H9 (cell line): Measurements from ENCODE around the gene TAF3. TPM values are rescaled to one million over a fixed set of nuclear protein-coding genes. Genes with fewer than 3 reads are reported as not detected.

Experiments used
- DNase-seq: peaks from one replicate; pipeline ENCODE4 v3.0.0-alpha.2; 2017
- H2AFZ ChIP-seq: one replicate; pipeline ENCODE4 v1.6.1; 2013; ENCODE audit warnings: mild to moderate bottlenecking, low read length, control low read depth, moderate library complexity
- H2AK5ac ChIP-seq: 2 replicates; pipeline ENCODE4 v1.6.1; 2013; ENCODE audit warnings: low read length, control low read depth, mixed read lengths; ENCODE audit not compliant: insufficient read length
- H2BK120ac ChIP-seq: one replicate; pipeline ENCODE4 v1.6.1; 2013; ENCODE audit warnings: low read depth, mild to moderate bottlenecking, low read length, control low read depth, inconsistent platforms; ENCODE audit not compliant: poor library complexity, severe bottlenecking
- H2BK12ac ChIP-seq: 2 replicates; pipeline ENCODE4 v1.6.1; 2013; ENCODE audit warnings: low read length, control low read depth, mixed read lengths, low read depth; ENCODE audit not compliant: insufficient read length
- H2BK15ac ChIP-seq: 2 replicates; pipeline ENCODE4 v1.6.1; 2013; ENCODE audit warnings: low read depth, low read length, control low read depth
- H2BK20ac ChIP-seq: one replicate; pipeline ENCODE4 v1.6.1; 2013; ENCODE audit warnings: low read depth, mild to moderate bottlenecking, low read length, control low read depth, inconsistent platforms; ENCODE audit not compliant: poor library complexity, severe bottlenecking
- H2BK5ac ChIP-seq: 2 replicates; pipeline ENCODE4 v1.6.1; 2013; ENCODE audit warnings: low read length, control low read depth, mixed read lengths; ENCODE audit not compliant: insufficient read length
- H3K14ac ChIP-seq: 2 replicates; pipeline ENCODE4 v1.6.1; 2013; ENCODE audit warnings: low read length, control low read depth; ENCODE audit not compliant: insufficient read depth
- H3K18ac ChIP-seq: 2 replicates; pipeline ENCODE4 v1.6.1; 2013; ENCODE audit warnings: low read depth, mild to moderate bottlenecking, mixed read lengths, low read length, control low read depth; ENCODE audit not compliant: insufficient read length
- H3K23ac ChIP-seq: 2 replicates; pipeline ENCODE4 v1.6.1; 2013; ENCODE audit warnings: low read length, control low read depth, mixed read lengths, low read depth; ENCODE audit not compliant: insufficient read length
- H3K23me2 ChIP-seq: 2 replicates; pipeline ENCODE4 v1.6.1; 2013; ENCODE audit warnings: low read depth, mild to moderate bottlenecking, mixed read lengths, low read length, control low read depth; ENCODE audit not compliant: insufficient read length, poor library complexity, severe bottlenecking
- H3K27ac ChIP-seq: 2 replicates; pipeline ENCODE4 v1.5.1; 2013; ENCODE audit warnings: low read length, control low read depth, mixed read lengths, low read depth; ENCODE audit not compliant: insufficient read length
- H3K27me3 ChIP-seq: 2 replicates; pipeline ENCODE4 v1.6.1; 2013; ENCODE audit warnings: low read length, control low read depth, inconsistent platforms; ENCODE audit not compliant: insufficient read depth
- H3K4ac ChIP-seq: 2 replicates; pipeline ENCODE4 v1.6.1; 2013; ENCODE audit warnings: low read depth, mild to moderate bottlenecking, control low read depth, inconsistent platforms, low read length, moderate library complexity
- H3K4me1 ChIP-seq: 2 replicates; pipeline ENCODE4 v1.6.1; 2013; ENCODE audit warnings: low read length, control low read depth, inconsistent platforms; ENCODE audit not compliant: insufficient read depth
- H3K4me2 ChIP-seq: 2 replicates; pipeline ENCODE4 v1.6.1; 2013; ENCODE audit warnings: low read length, control low read depth, mixed read lengths; ENCODE audit not compliant: insufficient read length, insufficient read depth
- H3K56ac ChIP-seq: 2 replicates; pipeline ENCODE4 v1.6.1; 2013; ENCODE audit warnings: low read depth, mild to moderate bottlenecking, mixed read lengths, low read length, control low read depth; ENCODE audit not compliant: insufficient read length
- H3K79me1 ChIP-seq: 2 replicates; pipeline ENCODE4 v1.6.1; 2013; ENCODE audit warnings: low read depth, mild to moderate bottlenecking, moderate library complexity, low read length, control low read depth, inconsistent platforms; ENCODE audit not compliant: insufficient read depth, poor library complexity, severe bottlenecking
- H3K79me2 ChIP-seq: 2 replicates; pipeline ENCODE4 v1.6.1; 2013; ENCODE audit warnings: low read length, control low read depth, inconsistent platforms; ENCODE audit not compliant: insufficient read depth
- H3K9ac ChIP-seq: 2 replicates; pipeline ENCODE4 v1.6.1; 2013; ENCODE audit warnings: low read length, control low read depth, mixed read lengths; ENCODE audit not compliant: insufficient read length; ENCODE audit errors: extremely low read depth
- H3K9me3 ChIP-seq: one replicate; pipeline ENCODE4 v1.6.1; 2013; ENCODE audit warnings: low read depth, low read length, inconsistent platforms; ENCODE audit not compliant: control insufficient read depth
- H3T11ph ChIP-seq: one replicate; pipeline ENCODE4 v1.6.1; 2013; ENCODE audit warnings: mild to moderate bottlenecking, low read length, control low read depth, inconsistent platforms
- H4K20me1 ChIP-seq: one replicate; pipeline ENCODE4 v1.6.1; 2013; ENCODE audit not compliant: control insufficient read depth, insufficient read length, insufficient read depth
- H4K5ac ChIP-seq: 2 replicates; pipeline ENCODE4 v1.6.1; 2013; ENCODE audit warnings: low read depth, mild to moderate bottlenecking, mixed read lengths, low read length, control low read depth; ENCODE audit not compliant: insufficient read length
- H4K8ac ChIP-seq: replicated peaks from 2 replicates; pipeline ENCODE4 v1.6.1; 2013; ENCODE audit warnings: low read length, control low read depth, mixed read lengths, low read depth; ENCODE audit not compliant: insufficient read length
- H4K91ac ChIP-seq: 2 replicates; pipeline ENCODE4 v1.6.1; 2013; ENCODE audit warnings: low read depth, mild to moderate bottlenecking, moderate library complexity, mixed read lengths, low read length, control low read depth; ENCODE audit not compliant: insufficient read length
- H3K27ac Mint-ChIP-seq, 3 experiments: 2 replicates in 2 of 3; 3 replicates in 1 of 3; pipeline ENCODE4 v1.8.0; 2020 to 2021; ENCODE audit warnings: mixed read lengths in 3 of 3, mild to moderate bottlenecking in 1 of 3, moderate library complexity in 1 of 3
- H3K27me3 Mint-ChIP-seq: 2 replicates; pipeline ENCODE4 v1.8.0; 2021; ENCODE audit warnings: low read depth, mild to moderate bottlenecking, moderate library complexity, mixed read lengths
- H3K36me3 Mint-ChIP-seq, 3 experiments: 2 replicates in 2 of 3; 3 replicates in 1 of 3; pipeline ENCODE4 v1.8.0; 2020 to 2021; ENCODE audit warnings: low read depth in 3 of 3, mixed read lengths in 3 of 3; ENCODE audit not compliant: insufficient read depth in 1 of 3
- H3K4me1 Mint-ChIP-seq, 2 experiments: 2 replicates each; pipeline ENCODE4 v1.8.0; 2020; ENCODE audit warnings: mixed read lengths in 2 of 2
- H3K4me3 Mint-ChIP-seq, 2 experiments: 2 replicates in 1 of 2; 3 replicates in 1 of 2; pipeline ENCODE4 v1.8.0; 2020 to 2021; ENCODE audit warnings: mild to moderate bottlenecking in 2 of 2, mixed read lengths in 2 of 2, moderate library complexity in 1 of 2
- H3K9me3 Mint-ChIP-seq, 2 experiments: 2 replicates in 1 of 2; 3 replicates in 1 of 2; pipeline ENCODE4 v1.8.0; 2020; ENCODE audit warnings: mild to moderate bottlenecking in 2 of 2, mixed read lengths in 2 of 2, moderate library complexity in 1 of 2
- WGBS: extraction: QIAGEN DNeasy Blood & Tissue Kit; methylation state at CpG from one replicate; pipeline ENCODE4 v1.1.7; 2013; ENCODE audit warnings: missing lambda C conversion rate, low lambda C conversion rate, mixed read lengths; ENCODE audit not compliant: insufficient read length; ENCODE audit errors: extremely low coverage; 5-methylcytosine and 5-hydroxymethylcytosine counted together
- total RNA-seq: library from RNA; stranded (reverse); gene quantifications from 2 replicates; pipeline ENCODE4 v1.2.1, GENCODE V29; 2021
- TF ChIP-seq, protein P1 (sequence below): fragments of 200-600 bp; sonication (generic); conservative IDR thresholded peaks from 3 replicates; pipeline ENCODE4 v1.8.0; 2021; ENCODE audit warnings: antibody characterized with exemption, mild to moderate bottlenecking

TAF3 gene
- total RNA-seq, 1 experiment from 2014 or later, result 10.2 TPM

DNA sequence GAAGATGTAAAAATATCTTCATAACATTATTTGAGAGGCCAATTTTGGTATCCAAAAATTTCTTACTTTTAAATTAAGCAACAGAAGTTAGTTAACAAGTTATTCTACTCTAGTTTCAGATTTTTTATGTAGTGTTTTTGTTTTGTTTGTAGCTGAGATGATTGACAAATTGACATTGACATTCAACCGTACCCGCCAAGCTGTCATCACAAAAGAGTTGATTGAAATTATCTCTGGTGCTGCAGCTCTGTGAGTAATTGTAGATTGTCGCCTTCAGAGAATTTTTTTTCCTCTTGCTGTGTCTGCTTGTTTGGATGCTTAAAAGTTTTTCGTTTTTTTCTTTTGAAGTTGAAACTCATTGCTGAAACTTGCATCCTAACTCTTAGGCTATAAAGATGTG is 15.7 kb upstream of the TAF3 start:
- no peak overlapping the region for H3K14ac ChIP-seq
- H3K56ac ChIP-seq, result no peak overlapping the region
- no peak overlapping the region for H3K27ac ChIP-seq
- H2AFZ ChIP-seq, result no peak overlapping the region
- no peak overlapping the region for H2BK15ac ChIP-seq
- H4K91ac ChIP-seq, result no peak overlapping the region
- no peaks in the 10 kb centered on the region for H3K79me1 ChIP-seq
- H2BK12ac ChIP-seq, result no peak overlapping the region
- H2BK20ac ChIP-seq, result no peak overlapping the region
- H3K18ac ChIP-seq, result no peak overlapping the region
- H2BK5ac ChIP-seq, result no peak overlapping the region
- H3K9me3 ChIP-seq, result no peaks in the 10 kb centered on the region
- H3K23ac ChIP-seq, result no peak overlapping the region
- H3K9me3 Mint-ChIP-seq, result no peaks in the 10 kb centered on the region
- H3K4me1 Mint-ChIP-seq, result no peaks in the 10 kb centered on the region
- no peak overlapping the region for H4K5ac ChIP-seq
- no CpG with 5 or more reads among the region's 4 CpGs for WGBS
- H3K23me2 ChIP-seq, result no peaks in the 10 kb centered on the region
- DNase-seq, result no peak
- H3K27me3 Mint-ChIP-seq, result no peaks in the 10 kb centered on the region
- H3K4me3 Mint-ChIP-seq, result no peak overlapping the region
- H3T11ph ChIP-seq, result no peak overlapping the region
- H2BK120ac ChIP-seq, result no peak overlapping the region
- no peaks in the 10 kb centered on the region for H3K79me2 ChIP-seq
- H3K4me2 ChIP-seq, result no peak overlapping the region
- no peaks in the 10 kb centered on the region for H4K20me1 ChIP-seq
- TF ChIP-seq, protein P1, sequence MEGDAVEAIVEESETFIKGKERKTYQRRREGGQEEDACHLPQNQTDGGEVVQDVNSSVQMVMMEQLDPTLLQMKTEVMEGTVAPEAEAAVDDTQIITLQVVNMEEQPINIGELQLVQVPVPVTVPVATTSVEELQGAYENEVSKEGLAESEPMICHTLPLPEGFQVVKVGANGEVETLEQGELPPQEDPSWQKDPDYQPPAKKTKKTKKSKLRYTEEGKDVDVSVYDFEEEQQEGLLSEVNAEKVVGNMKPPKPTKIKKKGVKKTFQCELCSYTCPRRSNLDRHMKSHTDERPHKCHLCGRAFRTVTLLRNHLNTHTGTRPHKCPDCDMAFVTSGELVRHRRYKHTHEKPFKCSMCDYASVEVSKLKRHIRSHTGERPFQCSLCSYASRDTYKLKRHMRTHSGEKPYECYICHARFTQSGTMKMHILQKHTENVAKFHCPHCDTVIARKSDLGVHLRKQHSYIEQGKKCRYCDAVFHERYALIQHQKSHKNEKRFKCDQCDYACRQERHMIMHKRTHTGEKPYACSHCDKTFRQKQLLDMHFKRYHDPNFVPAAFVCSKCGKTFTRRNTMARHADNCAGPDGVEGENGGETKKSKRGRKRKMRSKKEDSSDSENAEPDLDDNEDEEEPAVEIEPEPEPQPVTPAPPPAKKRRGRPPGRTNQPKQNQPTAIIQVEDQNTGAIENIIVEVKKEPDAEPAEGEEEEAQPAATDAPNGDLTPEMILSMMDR, result no peak
- no peaks in the 10 kb centered on the region for H3K27me3 ChIP-seq
- no peak overlapping the region for H3K4ac ChIP-seq
- H2AK5ac ChIP-seq, result no peak overlapping the region
- no peaks in the 10 kb centered on the region for H3K4me1 ChIP-seq
- H4K8ac ChIP-seq, result no peak overlapping the region
- no peak overlapping the region for H3K9ac ChIP-seq
- no peak overlapping the region for H3K27ac Mint-ChIP-seq
- peaks cover 38 to 86% (median 80%) of the 10 kb centered on the region in 3 experiments; a peak in 6 of 7 replicates for H3K36me3 Mint-ChIP-seq
